BLaER1 (cell line): ENCODE measurements around the gene SELENOF.
"Not testable (repeated sequence)": the region's sequence is repeated elsewhere in the genome, so short reads cannot be mapped to it uniquely, and the experiment has no call there.

ENCODE experiments used
- H3K27ac ChIP-seq: shearing (Covaris generic); formaldehyde crosslinking; 2 replicates; pipeline ENCODE4 v1.8.1; 2022
- H3K27me3 ChIP-seq: shearing (Covaris generic); formaldehyde crosslinking; 2 replicates; pipeline ENCODE4 v1.8.1; 2022
- H3K36me3 ChIP-seq: shearing (Covaris generic); formaldehyde crosslinking; 2 replicates; pipeline ENCODE4 v1.8.1; 2022
- H3K4me1 ChIP-seq: shearing (Covaris generic); formaldehyde crosslinking; 2 replicates; pipeline ENCODE4 v1.8.1; 2022
- H3K4me2 ChIP-seq: shearing (Covaris generic); formaldehyde crosslinking; 2 replicates; pipeline ENCODE4 v1.8.1; 2022
- H3K4me3 ChIP-seq: shearing (Covaris generic); formaldehyde crosslinking; 2 replicates; pipeline ENCODE4 v1.8.1; 2022
- H3K9ac ChIP-seq: shearing (Covaris generic); formaldehyde crosslinking; 2 replicates; pipeline ENCODE4 v1.8.1; 2022
- H3K9me3 ChIP-seq: shearing (Covaris generic); formaldehyde crosslinking; 2 replicates; pipeline ENCODE4 v1.8.1; 2022
- H4K20me1 ChIP-seq: shearing (Covaris generic); formaldehyde crosslinking; 2 replicates; pipeline ENCODE4 v1.8.1; 2022
- Cebpa-rat ChIP-seq: shearing (Covaris generic); IDR thresholded peaks from 2 replicates; pipeline ENCODE4 v1.8.1; 2022

The SELENOF gene

DNA sequence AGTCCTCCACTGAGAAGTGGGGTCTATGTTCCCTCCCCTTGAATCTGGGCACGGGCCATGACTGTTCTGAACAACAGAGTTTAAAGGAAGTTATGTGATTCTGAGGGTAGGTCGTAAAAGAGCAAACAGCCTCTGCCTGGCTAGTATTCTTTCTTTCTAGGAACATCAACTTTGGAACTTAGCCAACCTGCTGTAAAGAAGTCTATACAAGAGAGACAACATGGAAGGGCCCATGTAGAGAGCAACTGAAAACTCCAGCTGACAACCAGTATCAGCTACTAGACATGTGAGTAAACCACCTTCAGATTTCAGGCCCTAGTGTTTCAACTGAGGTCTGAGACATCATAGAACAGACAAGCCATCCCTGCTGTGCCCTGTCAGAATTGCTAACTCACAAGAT, 7.5 kb downstream of the SELENOF start:
- TF ChIP-seq Cebpa-rat = no peak
- Histone ChIP-seq H3K27ac (no peak overlapping the region), H3K4me1 (peaks cover 9% of the 10 kb centered on the region), H3K9ac (no peak overlapping the region), H3K36me3 (peaks cover 98% of the 10 kb centered on the region), H3K4me3 (no peak overlapping the region), H4K20me1 (peaks cover 95% of the 10 kb centered on the region), H3K27me3 (no peaks in the 10 kb centered on the region), H3K9me3 (peaks cover 25% of the 10 kb centered on the region), H3K4me2 (no peak overlapping the region)

DNA sequence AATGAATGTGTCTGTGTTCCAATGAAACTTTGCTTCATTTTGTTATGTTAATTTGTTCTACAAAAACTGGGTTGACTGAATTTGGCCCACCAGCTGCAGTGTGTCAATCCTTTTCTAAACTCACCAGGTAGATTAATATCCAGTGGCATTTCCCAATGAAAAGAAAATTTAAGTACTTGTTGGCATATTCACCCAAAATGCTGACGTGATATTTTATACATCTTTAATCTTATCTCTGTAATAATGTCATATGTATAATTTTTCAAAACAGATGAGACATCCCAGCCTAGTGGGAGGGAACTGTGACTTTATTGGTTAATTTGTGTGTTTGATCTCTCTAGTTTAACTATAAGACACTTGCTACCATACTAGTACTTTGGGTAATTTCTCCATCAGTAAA, 8.1 kb downstream of the SELENOF start:
- no peak for TF ChIP-seq Cebpa-rat
- 0 out of 2 replicates have a peak, but pooled peaks cover 3% of the 10 kb centered on the region for H3K4me1 ChIP-seq
- H3K27ac ChIP-seq = no peak overlapping the region
- peaks cover 30% of the 10 kb centered on the region for H3K9me3 ChIP-seq
- H3K9ac ChIP-seq = no peak overlapping the region
- peaks cover 98% of the 10 kb centered on the region for H3K36me3 ChIP-seq
- H3K4me3 ChIP-seq = no peak overlapping the region
- no peaks in the 10 kb centered on the region for H3K27me3 ChIP-seq
- no peak overlapping the region for H3K4me2 ChIP-seq
- H4K20me1 ChIP-seq = peaks cover 90% of the 10 kb centered on the region

DNA sequence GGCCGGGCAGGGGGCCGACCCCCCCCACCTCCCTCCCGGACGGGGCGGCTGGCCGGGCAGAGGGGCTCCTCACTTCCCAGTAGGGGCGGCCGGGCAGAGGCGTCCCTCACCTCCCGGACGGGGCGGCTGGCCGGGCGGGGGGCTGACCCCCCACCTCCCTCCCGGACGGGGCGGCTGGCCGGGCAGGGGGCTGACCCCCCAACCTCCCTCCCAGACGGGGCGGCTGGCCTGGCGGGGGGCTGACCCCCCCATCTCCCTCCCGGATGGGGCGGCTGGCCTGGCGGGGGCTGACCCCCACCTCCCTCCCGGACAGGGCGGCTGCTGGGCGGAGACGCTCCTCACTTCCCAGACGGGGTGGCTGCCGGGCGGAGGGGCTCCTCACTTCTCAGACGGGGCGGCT, 14.5 kb downstream of the SELENOF start:
- H3K4me2 ChIP-seq, H3K27me3 ChIP-seq, H3K27ac ChIP-seq, H3K9ac ChIP-seq, H3K4me3 ChIP-seq, H3K4me1 ChIP-seq: not testable (repeated sequence)
- Histone ChIP-seq H3K9me3 (peaks cover 36% of the 10 kb centered on the region), H4K20me1 (peaks cover 39% of the 10 kb centered on the region), H3K36me3 (peaks cover 81% of the 10 kb centered on the region)

DNA sequence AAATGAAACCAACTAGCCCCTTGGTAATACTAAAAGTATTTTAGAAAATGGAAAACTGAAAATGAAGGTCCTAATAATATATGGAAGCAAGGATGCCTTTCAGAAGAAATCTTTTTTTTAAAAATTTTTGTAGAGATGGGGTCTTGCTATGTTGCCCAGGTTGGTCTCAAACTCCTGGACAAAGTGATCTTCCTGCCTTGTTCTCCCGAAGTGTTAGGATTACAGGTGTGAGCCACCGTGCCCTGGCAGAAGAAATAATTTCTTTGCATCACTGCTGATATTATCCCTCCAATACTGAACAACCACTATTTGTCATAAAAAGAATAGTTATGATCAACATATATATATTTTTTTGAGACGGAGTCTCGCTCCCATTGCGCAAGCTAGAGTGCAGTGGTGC, 25.6 kb downstream of the SELENOF start:
- no peak overlapping the region for H3K4me3 ChIP-seq
- H3K9ac ChIP-seq = no peak overlapping the region
- no peaks in the 10 kb centered on the region for H3K4me1 ChIP-seq
- peaks cover 6% of the 10 kb centered on the region for H3K9me3 ChIP-seq
- H3K27ac ChIP-seq = no peak overlapping the region
- peaks cover 74% of the 10 kb centered on the region for H4K20me1 ChIP-seq
- H3K27me3 ChIP-seq = no peaks in the 10 kb centered on the region
- H3K4me2 ChIP-seq = no peak overlapping the region
- peaks cover 64% of the 10 kb centered on the region for H3K36me3 ChIP-seq
- TF ChIP-seq Cebpa-rat = 0 out of 2 replicates have a peak, but pooled peaks have one; percentile 24

DNA sequence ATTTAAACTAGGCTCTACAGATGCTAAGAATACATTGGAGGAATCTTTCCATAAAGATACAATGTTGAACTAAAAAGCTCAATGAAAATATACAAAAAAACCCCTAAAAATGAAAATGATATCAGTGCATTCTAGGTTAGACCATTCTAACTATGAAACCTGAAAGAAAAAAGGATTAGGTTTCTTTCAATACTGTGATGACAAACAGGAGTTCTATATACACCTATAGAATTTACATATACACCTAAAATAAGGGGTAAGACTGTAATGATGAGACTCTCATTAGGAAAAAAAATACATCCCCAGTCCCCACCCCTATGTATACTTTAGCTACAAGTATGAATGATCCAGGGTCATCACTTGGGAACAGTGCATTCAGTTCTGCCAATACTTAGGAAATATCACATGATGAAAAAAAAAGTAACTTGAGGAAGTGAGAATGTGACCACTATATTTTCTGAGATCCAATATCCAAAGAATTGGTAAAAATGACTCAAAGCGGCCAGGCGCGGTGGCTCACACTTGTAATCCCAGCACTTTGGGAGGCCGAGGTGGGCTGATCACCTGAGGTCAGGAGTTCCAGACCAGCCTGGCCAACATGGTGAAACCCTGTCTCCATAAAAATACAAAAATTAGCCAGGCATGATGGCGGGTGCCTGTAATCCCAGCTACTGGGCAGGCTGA, 26.3 kb downstream of the SELENOF start:
- H3K27ac ChIP-seq = no peak overlapping the region
- peaks cover 6% of the 10 kb centered on the region for H3K9me3 ChIP-seq
- no peak overlapping the region for H3K4me3 ChIP-seq
- no peaks in the 10 kb centered on the region for H3K27me3 ChIP-seq
- TF ChIP-seq Cebpa-rat = no peak
- H3K36me3 ChIP-seq = peaks cover 64% of the 10 kb centered on the region
- peaks cover 77% of the 10 kb centered on the region for H4K20me1 ChIP-seq
- H3K4me1 ChIP-seq = no peaks in the 10 kb centered on the region
- no peak overlapping the region for H3K9ac ChIP-seq
- no peak overlapping the region for H3K4me2 ChIP-seq

DNA sequence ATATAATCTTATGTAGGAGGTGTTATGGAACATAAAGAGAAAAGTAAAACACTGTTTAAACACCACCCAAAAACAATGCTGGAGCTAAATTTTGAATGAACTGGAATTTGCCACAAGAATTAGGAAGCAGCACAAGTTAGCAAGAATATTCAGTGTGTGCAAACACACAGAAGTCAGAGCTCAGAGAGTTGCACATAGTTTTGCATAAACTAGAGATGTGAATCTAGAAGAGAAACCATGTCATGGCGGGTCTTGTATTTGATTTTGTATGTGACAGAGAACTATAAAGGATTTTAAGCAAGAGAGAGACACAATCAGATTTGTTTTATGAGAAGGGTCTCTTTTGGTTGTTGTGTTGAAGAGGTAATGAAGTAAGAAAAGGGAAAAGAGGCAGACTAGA, 38.2 kb downstream of the SELENOF start:
- no peak overlapping the region for H3K27ac ChIP-seq
- peaks cover 15% of the 10 kb centered on the region; the same call in 1 of the 2 replicates for H3K9me3 ChIP-seq
- H4K20me1 ChIP-seq = no peaks in the 10 kb centered on the region
- no peaks in the 10 kb centered on the region for H3K4me1 ChIP-seq
- H3K27me3 ChIP-seq = no peaks in the 10 kb centered on the region
- no peak overlapping the region for H3K4me3 ChIP-seq
- H3K4me2 ChIP-seq = no peak overlapping the region
- no peak for TF ChIP-seq Cebpa-rat
- H3K9ac ChIP-seq = no peak overlapping the region
- H3K36me3 ChIP-seq = peaks cover 78% of the 10 kb centered on the region

DNA sequence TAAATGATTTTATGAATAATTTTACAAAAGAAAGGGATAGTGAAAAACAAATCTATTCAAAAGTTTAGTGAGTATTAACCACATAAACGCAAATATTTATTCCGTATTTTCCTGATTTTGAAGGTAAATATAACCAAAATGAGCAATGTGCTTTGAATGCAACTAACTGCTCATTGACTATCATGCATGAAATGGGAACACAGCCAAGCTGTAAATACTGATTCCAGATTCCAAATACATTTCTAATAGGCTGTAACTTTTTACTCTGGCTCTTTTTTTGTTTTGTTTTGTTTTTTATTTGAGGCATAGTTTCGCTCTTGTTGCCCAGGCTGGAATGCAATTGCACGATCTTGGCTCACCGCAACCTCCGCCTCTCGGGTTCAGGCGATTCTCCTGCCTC, 41.8 kb downstream of the SELENOF start:
- no peak for TF ChIP-seq Cebpa-rat
- Histone ChIP-seq H3K9ac (no peak overlapping the region), H4K20me1 (peaks cover 12% of the 10 kb centered on the region; the same call in 1 of the 2 replicates), H3K9me3 (peaks cover 15% of the 10 kb centered on the region; the same call in 1 of the 2 replicates), H3K4me1 (no peaks in the 10 kb centered on the region), H3K27me3 (no peaks in the 10 kb centered on the region), H3K27ac (no peak overlapping the region), H3K36me3 (peaks cover 53% of the 10 kb centered on the region), H3K4me3 (no peak overlapping the region), H3K4me2 (no peak overlapping the region)

DNA sequence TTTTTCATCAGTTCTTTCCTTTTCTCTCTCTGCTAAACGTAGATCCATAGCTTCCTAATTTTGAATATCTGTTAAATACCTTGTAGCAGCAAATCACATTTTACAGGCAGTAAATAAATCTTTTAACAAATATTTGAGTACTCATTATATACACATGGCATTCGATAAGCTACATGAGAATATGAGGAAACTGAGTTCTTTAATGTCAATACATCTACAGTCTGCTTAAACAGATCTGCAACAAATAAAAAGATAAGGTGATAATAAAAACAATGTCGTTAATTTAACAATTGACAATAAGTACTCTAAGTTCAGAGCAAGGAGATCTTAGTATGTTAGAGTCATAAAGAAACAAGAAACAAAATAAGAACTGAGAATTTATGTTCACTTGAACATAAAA, 42.9 kb downstream of the SELENOF start:
- H3K4me2 ChIP-seq = no peak overlapping the region

DNA sequence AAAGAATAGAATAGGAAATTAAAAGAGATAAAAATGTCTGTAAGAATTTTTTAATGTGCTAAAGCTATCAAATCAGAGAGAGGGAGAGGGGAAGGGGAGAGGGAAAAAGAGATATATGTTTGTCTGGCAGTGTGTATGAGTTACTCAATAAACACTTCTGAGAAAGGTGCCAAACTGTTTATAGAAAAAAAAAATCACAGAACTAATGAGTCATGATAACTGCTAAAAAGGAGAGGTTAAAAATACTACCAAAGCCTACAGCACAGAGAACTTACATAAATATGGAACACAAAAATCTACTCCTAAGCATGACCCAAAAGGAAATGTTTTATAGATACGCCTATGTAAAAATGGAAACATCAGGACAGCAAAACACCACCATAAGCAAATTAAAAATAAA, 45.4 kb downstream of the SELENOF start:
- Histone ChIP-seq H3K4me3 (no peak overlapping the region), H3K4me1 (no peaks in the 10 kb centered on the region), H4K20me1 (peaks cover 14% of the 10 kb centered on the region), H3K27ac (no peak overlapping the region), H3K9ac (no peak overlapping the region), H3K27me3 (no peaks in the 10 kb centered on the region), H3K36me3 (peaks cover 37% of the 10 kb centered on the region), H3K9me3 (peaks cover 8% of the 10 kb centered on the region; the same call in 1 of the 2 replicates), H3K4me2 (no peak overlapping the region)
- no peak for TF ChIP-seq Cebpa-rat

More for the DNA sequence above, 42.9 kb downstream of the SELENOF start:
- H4K20me1 ChIP-seq = peaks cover 14% of the 10 kb centered on the region; the same call in 1 of the 2 replicates
- no peak overlapping the region for H3K9ac ChIP-seq
- H3K27ac ChIP-seq = no peak overlapping the region
- no peaks in the 10 kb centered on the region for H3K4me1 ChIP-seq
- H3K4me3 ChIP-seq = no peak overlapping the region
- H3K9me3 ChIP-seq = peaks cover 15% of the 10 kb centered on the region; the same call in 1 of the 2 replicates
- H3K36me3 ChIP-seq = peaks cover 50% of the 10 kb centered on the region
- no peak for TF ChIP-seq Cebpa-rat
- no peaks in the 10 kb centered on the region for H3K27me3 ChIP-seq

DNA sequence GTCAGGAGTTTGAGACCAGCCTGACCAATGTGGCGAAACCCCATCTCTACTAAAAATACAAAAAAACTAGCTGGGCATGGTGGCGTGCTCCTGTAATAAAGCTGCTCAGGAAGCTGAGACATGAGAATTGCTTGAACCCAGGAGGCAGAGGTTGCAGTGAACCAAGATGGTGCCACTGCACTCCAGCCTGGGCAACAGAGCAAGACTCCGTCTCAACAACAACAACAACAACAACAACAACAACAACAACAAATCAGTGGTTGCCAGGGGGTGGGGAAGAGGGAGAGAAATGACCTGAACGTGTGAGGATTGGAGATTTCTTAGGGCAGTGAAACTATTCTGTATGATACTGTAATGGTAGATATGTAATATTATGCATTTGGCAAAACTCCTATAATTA, 46.6 kb downstream of the SELENOF start:
- not testable (repeated sequence) for H3K27ac ChIP-seq, H3K4me1 ChIP-seq

More for the DNA sequence above, 46.6 kb downstream of the SELENOF start:
- H3K27me3 ChIP-seq, H3K4me2 ChIP-seq, H3K9ac ChIP-seq, H3K9me3 ChIP-seq, H3K4me3 ChIP-seq: not testable (repeated sequence)
- H4K20me1 ChIP-seq = peaks cover 14% of the 10 kb centered on the region
- peaks cover 33% of the 10 kb centered on the region for H3K36me3 ChIP-seq
